ENCODE measurements around the gene SLC7A4. TPM values are rescaled to one million over a fixed set of nuclear protein-coding genes. Genes with fewer than 3 reads are reported as not detected.

The SLC7A4 gene
- total and polyA plus RNA-seq, 3 donors from 2014 or later, result 54.8 to 64.8 (median 60.3) TPM

DNA sequence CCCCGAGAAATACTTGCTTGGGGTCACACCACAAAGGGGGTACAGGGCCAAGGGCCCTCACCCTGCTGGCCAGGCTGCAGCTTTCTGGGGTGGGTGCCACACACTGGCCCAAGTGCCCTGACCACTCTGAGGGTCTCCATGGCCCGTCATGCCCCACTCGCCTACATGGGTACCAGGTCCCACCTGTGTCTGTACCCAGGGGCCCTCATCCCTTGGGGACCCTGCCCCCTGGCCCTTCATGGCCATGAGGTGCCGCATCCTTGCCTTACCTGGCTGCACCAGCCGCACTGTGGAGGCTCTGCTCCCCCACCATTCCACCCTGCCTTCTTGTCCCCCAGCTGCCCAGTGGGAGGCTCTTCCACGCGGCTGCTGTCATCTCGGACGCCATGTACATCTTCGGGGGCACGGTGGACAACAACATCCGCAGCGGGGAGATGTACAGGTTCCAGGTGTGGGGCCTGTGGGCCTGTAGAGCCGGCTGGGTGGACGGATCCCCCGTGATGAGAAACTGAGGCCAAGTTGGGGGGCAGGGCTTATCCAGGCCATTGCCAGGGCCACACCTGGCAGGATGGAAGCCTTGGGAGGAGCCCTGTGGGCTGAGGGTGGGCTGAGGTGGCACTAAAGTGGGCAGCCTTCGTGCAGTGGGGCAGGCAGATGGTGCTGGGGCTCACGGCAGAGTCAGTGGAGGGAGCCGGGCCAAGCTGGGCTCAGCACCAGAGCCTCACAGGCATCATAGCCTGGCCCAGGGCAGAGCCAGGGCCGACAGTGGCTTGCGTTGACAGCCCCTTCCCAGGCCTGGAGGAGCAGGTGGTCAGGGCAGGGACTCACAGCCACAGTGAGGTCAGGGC lies 39.7 kb downstream of the SLC7A4 start:
- no peak overlapping the region for H3K4me3 ChIP-seq
- no peaks in the 10 kb centered on the region for H3K9me3 ChIP-seq
- TF ChIP-seq POLR2A (IDR thresholded peaks at IDR 0.05), result no peak
- TF ChIP-seq, protein P1, sequence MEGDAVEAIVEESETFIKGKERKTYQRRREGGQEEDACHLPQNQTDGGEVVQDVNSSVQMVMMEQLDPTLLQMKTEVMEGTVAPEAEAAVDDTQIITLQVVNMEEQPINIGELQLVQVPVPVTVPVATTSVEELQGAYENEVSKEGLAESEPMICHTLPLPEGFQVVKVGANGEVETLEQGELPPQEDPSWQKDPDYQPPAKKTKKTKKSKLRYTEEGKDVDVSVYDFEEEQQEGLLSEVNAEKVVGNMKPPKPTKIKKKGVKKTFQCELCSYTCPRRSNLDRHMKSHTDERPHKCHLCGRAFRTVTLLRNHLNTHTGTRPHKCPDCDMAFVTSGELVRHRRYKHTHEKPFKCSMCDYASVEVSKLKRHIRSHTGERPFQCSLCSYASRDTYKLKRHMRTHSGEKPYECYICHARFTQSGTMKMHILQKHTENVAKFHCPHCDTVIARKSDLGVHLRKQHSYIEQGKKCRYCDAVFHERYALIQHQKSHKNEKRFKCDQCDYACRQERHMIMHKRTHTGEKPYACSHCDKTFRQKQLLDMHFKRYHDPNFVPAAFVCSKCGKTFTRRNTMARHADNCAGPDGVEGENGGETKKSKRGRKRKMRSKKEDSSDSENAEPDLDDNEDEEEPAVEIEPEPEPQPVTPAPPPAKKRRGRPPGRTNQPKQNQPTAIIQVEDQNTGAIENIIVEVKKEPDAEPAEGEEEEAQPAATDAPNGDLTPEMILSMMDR (IDR thresholded peaks at IDR 0.05), result no peak
- intact Hi-C loops (cut with DNase I; ENCODE audit: low total_unique reads), result no loop called here
- H3K36me3 ChIP-seq (ENCODE audit: low read depth, missing control alignments), result no peaks in the 10 kb centered on the region
- no peak for DNase-seq
- WGBS, 2 donors, result 88% methylated on average over 16 to 21 of the region's 21 CpGs
- H3K4me1 ChIP-seq, result peaks cover 22% of the 10 kb centered on the region
- H3K27ac ChIP-seq, result no peak overlapping the region
- H3K27me3 ChIP-seq, result no peaks in the 10 kb centered on the region

- no peaks in the 10 kb centered on the region for H3K27me3 ChIP-seq
- no peaks in the 10 kb centered on the region for H3K36me3 ChIP-seq (ENCODE audit: low read depth, missing control alignments)
- H3K9me3 ChIP-seq, result no peaks in the 10 kb centered on the region
- peaks cover 22% of the 10 kb centered on the region for H3K4me1 ChIP-seq
- H3K4me3 ChIP-seq, result no peak overlapping the region
- 87% methylated on average over 7 of the region's 7 CpGs; no CpG with 5 or more reads in 1 of the 2 donors for WGBS, 2 donors
- no peak for TF ChIP-seq POLR2A (IDR thresholded peaks at IDR 0.05)
- TF ChIP-seq, protein P1 (IDR thresholded peaks at IDR 0.05), result no peak
- no peak overlapping the region for H3K27ac ChIP-seq
- DNase-seq, result no peak
- intact Hi-C loops (cut with DNase I; ENCODE audit: low total_unique reads), result no loop called here
These were observed 40.3 kb downstream of the SLC7A4 start for GRCh38 chr22:20992056-20992442.

GRCh38 chr22:20991252-20992055 lies 40.9 kb downstream of the SLC7A4 start:
- H3K4me1 ChIP-seq, result peaks cover 22% of the 10 kb centered on the region
- H3K27ac ChIP-seq, result peak overlapping the region in 1 of 2 donors; percentile 63
- WGBS, 2 donors, result 70 to 90% methylated on average over 2 to 24 of the region's 24 CpGs
- no peaks in the 10 kb centered on the region for H3K9me3 ChIP-seq
- H3K27me3 ChIP-seq, result no peaks in the 10 kb centered on the region
- no peak overlapping the region for H3K4me3 ChIP-seq
- TF ChIP-seq, protein P1 (IDR thresholded peaks at IDR 0.05), result no peak
- TF ChIP-seq POLR2A (IDR thresholded peaks at IDR 0.05), result no peak
- intact Hi-C loops (cut with DNase I; ENCODE audit: low total_unique reads), result no loop called here
- no peaks in the 10 kb centered on the region for H3K36me3 ChIP-seq (ENCODE audit: low read depth, missing control alignments)
- no peak for DNase-seq

- intact Hi-C loops (cut with DNase I; ENCODE audit: low total_unique reads), result no loop called here
- 44 to 53% methylated on average over 20 to 21 of the region's 21 CpGs for WGBS, 2 donors
- DNase-seq, result peak; percentile 74
- H3K9me3 ChIP-seq, result no peaks in the 10 kb centered on the region
- H3K36me3 ChIP-seq (ENCODE audit: low read depth, missing control alignments), result no peaks in the 10 kb centered on the region
- H3K4me1 ChIP-seq, result peaks cover 22% of the 10 kb centered on the region
- H3K27me3 ChIP-seq, result no peaks in the 10 kb centered on the region
- peak overlapping the region; percentile 50 to 63 for H3K27ac ChIP-seq
- TF ChIP-seq POLR2A (IDR thresholded peaks at IDR 0.05), result no peak
- TF ChIP-seq, protein P1 (IDR thresholded peaks at IDR 0.05), result no peak
- H3K4me3 ChIP-seq, result no peak overlapping the region
These were observed 41.9 kb downstream of the SLC7A4 start for GRCh38 chr22:20990184-20991180.

Measured in testis (tissue), 3 donors.